Common myeloid progenitor, CD34-positive (primary cell): Measurements from ENCODE around the gene NOX4.
"Not testable (repeated sequence)": the region's sequence is repeated elsewhere in the genome, so short reads cannot be mapped to it uniquely, and the experiment has no call there.

Experiments used
- CTCF ChIA-PET: fragments of 350-600 bp; sonication (Branson Sonifier 250); formaldehyde crosslinking; loops from one replicate; lab custom pipeline; 2021; ENCODE audit warnings: antibody characterized with exemption; lab: Charles Lee
- POLR2A ChIA-PET: fragments of 350-600 bp; sonication (Branson Sonifier 250); formaldehyde crosslinking; loops from one replicate; lab custom pipeline; 2021; ENCODE audit warnings: antibody characterized with exemption; lab: Charles Lee
- DNase-seq, 3 donors: peaks; one replicate each; pipeline versions ENCODE4 v3.0.0 to v3.0.0-alpha.2; 2013
- H3K27ac ChIP-seq, 2 experiments: 1 replicate in 1 of 2; 2 replicates in 1 of 2; pipeline ENCODE4 v1.7.0; 2013; ENCODE audit warnings: inconsistent platforms in 2 of 2, low read length in 2 of 2, mild to moderate bottlenecking in 2 of 2, low read depth in 1 of 2, moderate library complexity in 1 of 2; ENCODE audit not compliant: severe bottlenecking in 2 of 2, insufficient read depth in 1 of 2, poor library complexity in 1 of 2
- H3K27me3 ChIP-seq, 5 experiments: replicated peaks in 2 of 5; 1 replicate in 3 of 5; 2 replicates in 2 of 5; pipeline versions ENCODE4 v1.6.1 to v1.7.0; 2013; ENCODE audit warnings: low read length in 4 of 5, mild to moderate bottlenecking in 2 of 5, moderate library complexity in 2 of 5, inconsistent platforms in 1 of 5; ENCODE audit not compliant: insufficient read depth in 5 of 5, control insufficient read depth in 4 of 5
- H3K36me3 ChIP-seq, 4 experiments: 1 replicate in 2 of 4; 2 replicates in 2 of 4; pipeline versions ENCODE4 v1.6.1 to v1.7.0; 2013; ENCODE audit warnings: low read length in 3 of 4, control low read depth in 1 of 4, mild to moderate bottlenecking in 1 of 4; ENCODE audit not compliant: control insufficient read depth in 4 of 4, insufficient read depth in 4 of 4
- H3K4me1 ChIP-seq, 4 experiments: 1 replicate in 3 of 4; 2 replicates in 1 of 4; pipeline versions ENCODE4 v1.6.1 to v1.7.1; 2013; ENCODE audit warnings: low read length in 3 of 4, mild to moderate bottlenecking in 3 of 4, control low read depth in 1 of 4, inconsistent platforms in 1 of 4, moderate library complexity in 1 of 4; ENCODE audit not compliant: control insufficient read depth in 4 of 4, insufficient read depth in 4 of 4; ENCODE audit errors: control extremely low read depth in 1 of 4
- H3K4me3 ChIP-seq, 7 experiments: 1 replicate in 4 of 7; 2 replicates in 3 of 7; pipeline versions ENCODE4 v1.5.1 to v1.7.0; 2013; ENCODE audit warnings: mild to moderate bottlenecking in 7 of 7, low read length in 6 of 7, moderate library complexity in 6 of 7, inconsistent platforms in 2 of 7, low read depth in 2 of 7, control low read depth in 1 of 7; ENCODE audit not compliant: insufficient read depth in 4 of 7, control insufficient read depth in 1 of 7; ENCODE audit errors: extremely low read depth in 1 of 7
- H3K9me3 ChIP-seq, 5 experiments: 1 replicate in 4 of 5; 2 replicates in 1 of 5; pipeline versions ENCODE4 v1.6.1 to v1.7.1; 2013; ENCODE audit warnings: low read length in 4 of 5, mild to moderate bottlenecking in 2 of 5, inconsistent platforms in 1 of 5, low read depth in 1 of 5, moderate library complexity in 1 of 5; ENCODE audit not compliant: control insufficient read depth in 4 of 5, insufficient read depth in 2 of 5; ENCODE audit errors: control extremely low read depth in 1 of 5
- whole genome bisulfite sequencing: methylation state at CpG from one replicate; pipeline ENCODE4 v1.1.5; 2013; ENCODE audit not compliant: insufficient coverage; 5-methylcytosine and 5-hydroxymethylcytosine counted together

Gene NOX4

GRCh38 chr11:89295023-89295422, 196.2 kb downstream of the NOX4 start:
- WGBS = no CpG with 5 or more reads among the region's 7 CpGs
- H3K4me3 ChIP-seq, H3K9me3 ChIP-seq, CTCF ChIA-PET, H3K27me3 ChIP-seq, DNase-seq, H3K27ac ChIP-seq, H3K36me3 ChIP-seq, POLR2A ChIA-PET, H3K4me1 ChIP-seq: not testable (repeated sequence)

GRCh38 chr11:89293965-89294679, 197.1 kb downstream of the NOX4 start:
- no peaks in the 10 kb centered on the region for H3K4me1 ChIP-seq
- H3K4me3 ChIP-seq = no peak overlapping the region
- H3K27me3 ChIP-seq = peaks cover 0 to 10% (median 0%) of the 10 kb centered on the region in 5 experiments
- H3K36me3 ChIP-seq = no peaks in the 10 kb centered on the region
- H3K9me3 ChIP-seq = no peaks in the 10 kb centered on the region
- 47% methylated on average over 11 of the region's 18 CpGs for WGBS
- H3K27ac ChIP-seq = no peak overlapping the region
- DNase-seq = no peak
- ChIA-PET CTCF (no interaction called here), POLR2A (no interaction called here)

- H3K4me1 ChIP-seq, POLR2A ChIA-PET, H3K27me3 ChIP-seq, H3K4me3 ChIP-seq, H3K9me3 ChIP-seq, H3K27ac ChIP-seq, DNase-seq, H3K36me3 ChIP-seq, CTCF ChIA-PET: not testable (repeated sequence)
- no CpG with 5 or more reads among the region's 3 CpGs for WGBS
These were observed 203.2 kb downstream of the NOX4 start for GRCh38 chr11:89288004-89288403.

GRCh38 chr11:89286601-89287000, 204.6 kb downstream of the NOX4 start:
- POLR2A ChIA-PET, DNase-seq, CTCF ChIA-PET, H3K27me3 ChIP-seq, H3K27ac ChIP-seq, H3K4me3 ChIP-seq, H3K36me3 ChIP-seq, H3K4me1 ChIP-seq, H3K9me3 ChIP-seq: not testable (repeated sequence)
- WGBS = no CpG with 5 or more reads among the region's 1 CpG

- H3K9me3 ChIP-seq, DNase-seq, H3K27ac ChIP-seq, H3K27me3 ChIP-seq, POLR2A ChIA-PET, CTCF ChIA-PET, H3K4me1 ChIP-seq, H3K4me3 ChIP-seq, H3K36me3 ChIP-seq: not testable (repeated sequence)
- WGBS = 20% methylated on average over 1 of the region's 3 CpGs
These were observed 210.0 kb downstream of the NOX4 start for GRCh38 chr11:89281032-89281677.

- ChIA-PET POLR2A (no interaction called here), CTCF (no interaction called here)
- Histone ChIP-seq H3K27ac (no peak overlapping the region), H3K36me3 (no peaks in the 10 kb centered on the region), H3K27me3 (no peaks in the 10 kb centered on the region), H3K4me3 (no peak overlapping the region), H3K9me3 (no peaks in the 10 kb centered on the region), H3K4me1 (no peaks in the 10 kb centered on the region)
- DNase-seq = no peak
- no CpG with 5 or more reads among the region's 1 CpG for WGBS
These were observed 212.0 kb downstream of the NOX4 start for GRCh38 chr11:89279176-89279575.

GRCh38 chr11:89275966-89276365, 215.2 kb downstream of the NOX4 start:
- no peaks in the 10 kb centered on the region for H3K4me1 ChIP-seq
- H3K36me3 ChIP-seq = no peaks in the 10 kb centered on the region
- WGBS = no CpG with 5 or more reads among the region's 1 CpG

More at GRCh38 chr11:89275966-89276365, 215.2 kb downstream of the NOX4 start:
- CTCF ChIA-PET = no interaction called here
- Histone ChIP-seq H3K27me3 (no peaks in the 10 kb centered on the region), H3K27ac (no peak overlapping the region), H3K9me3 (no peaks in the 10 kb centered on the region), H3K4me3 (no peak overlapping the region)
- DNase-seq = no peak
- POLR2A ChIA-PET = no interaction called here
